Stimulated activated CD4-positive, alpha-beta T cell treated with anti-CD3 and anti-CD28 coated beads, Interleukin-4, amount 100 ng/mL, for 48 hours (primary cell): ENCODE data around the gene RHEB.

Source experiments
- DNase-seq, 2 donors: peaks; one replicate each; pipeline ENCODE4 v3.0.0-alpha.2; 2020; ENCODE audit warnings: low read depth in 2 of 2

Gene RHEB

GRCh38 chr7:151529842-151530241, 10.1 kb upstream of the RHEB start:
- no peak for DNase-seq

- DNase-seq: no peak
These were observed 5.2 kb upstream of the RHEB start for GRCh38 chr7:151524845-151525244.

GRCh38 chr7:151524331-151524730, 4.6 kb upstream of the RHEB start:
- no peak for DNase-seq

- DNase-seq: peak; percentile 17 to 45
These were observed 945 bp upstream of the RHEB start for GRCh38 chr7:151520419-151521261.

- peak; percentile 36 to 42 for DNase-seq
These were observed 539 bp downstream of the RHEB start for GRCh38 chr7:151518947-151519764.

- DNase-seq: peak; percentile 49 to 51
These were observed 1.4 kb downstream of the RHEB start for GRCh38 chr7:151518105-151518946.

- DNase-seq: no peak
These were observed 2.0 kb downstream of the RHEB start for GRCh38 chr7:151517601-151518104.

GRCh38 chr7:151515276-151515565, 4.5 kb downstream of the RHEB start:
- no peak for DNase-seq

GRCh38 chr7:151514461-151515275, 5.0 kb downstream of the RHEB start:
- DNase-seq: no peak

GRCh38 chr7:151513133-151513532, 6.6 kb downstream of the RHEB start:
- DNase-seq: no peak

GRCh38 chr7:151512353-151512752, 7.3 kb downstream of the RHEB start:
- DNase-seq: no peak

- no peak for DNase-seq
These were observed 7.7 kb downstream of the RHEB start for GRCh38 chr7:151511946-151512345.

- DNase-seq: no peak
These were observed 8.4 kb downstream of the RHEB start for GRCh38 chr7:151511270-151511669.

- DNase-seq: no peak
These were observed 9.9 kb downstream of the RHEB start for GRCh38 chr7:151509670-151510333.

- DNase-seq: no peak
These were observed 10.7 kb downstream of the RHEB start for GRCh38 chr7:151508991-151509390.

GRCh38 chr7:151507806-151508205, 11.9 kb downstream of the RHEB start:
- no peak for DNase-seq

- no peak for DNase-seq
These were observed 12.8 kb downstream of the RHEB start for GRCh38 chr7:151506901-151507382.

GRCh38 chr7:151505836-151506468, 13.7 kb downstream of the RHEB start:
- DNase-seq: no peak

GRCh38 chr7:151505433-151505832, 14.3 kb downstream of the RHEB start:
- DNase-seq: no peak
